Activated CD8-positive, alpha-beta memory T cell treated with anti-CD3 and anti-CD28 coated beads, Interleukin-2, amount 10 ng/mL, durations not matched to agents 7 days and 5 days (primary cell): Measurements from ENCODE around the gene HIPK2. TPM values are rescaled to one million over a fixed set of nuclear protein-coding genes. Genes with fewer than 3 reads are reported as not detected.

Experiments
- ATAC-seq: fragments of 150-1000 bp; cut with Tn5 transposase; one replicate; pipeline ENCODE4 v1.10.0; 2021; ENCODE audit warnings: moderate library complexity
- CTCF ChIA-PET: fragments of 350-600 bp; sonication (Branson Sonifier 250); formaldehyde crosslinking; loops from one replicate; lab custom pipeline; 2021; ENCODE audit warnings: antibody characterized with exemption; lab: Charles Lee
- DNase-seq: peaks from one replicate; pipeline ENCODE4 v3.0.0-alpha.2; 2020
- H3K27ac Mint-ChIP-seq: one replicate; pipeline ENCODE4 v1.8.0; 2021; ENCODE audit warnings: mild to moderate bottlenecking, mixed read lengths
- H3K27me3 Mint-ChIP-seq: one replicate; pipeline ENCODE4 v1.8.0; 2021; ENCODE audit warnings: mixed read lengths
- H3K36me3 Mint-ChIP-seq: one replicate; pipeline ENCODE4 v1.8.0; 2021; ENCODE audit warnings: mild to moderate bottlenecking, mixed read lengths
- H3K4me1 Mint-ChIP-seq: one replicate; pipeline ENCODE4 v1.8.0; 2021; ENCODE audit warnings: mixed read lengths
- H3K4me3 Mint-ChIP-seq: one replicate; pipeline ENCODE4 v1.8.0; 2021; ENCODE audit warnings: mild to moderate bottlenecking, moderate library complexity, mixed read lengths
- H3K9me3 Mint-ChIP-seq: one replicate; pipeline ENCODE4 v1.8.0; 2022; ENCODE audit warnings: low read depth, mixed read lengths
- total RNA-seq, 2 experiments: library from RNA; stranded (reverse); gene quantifications; one replicate each; pipeline ENCODE4 v1.2.3, GENCODE V29; 2021

The HIPK2 gene
- total RNA-seq, 2 experiments from 2014 or later, result 20.2 to 21.4 TPM

DNA sequence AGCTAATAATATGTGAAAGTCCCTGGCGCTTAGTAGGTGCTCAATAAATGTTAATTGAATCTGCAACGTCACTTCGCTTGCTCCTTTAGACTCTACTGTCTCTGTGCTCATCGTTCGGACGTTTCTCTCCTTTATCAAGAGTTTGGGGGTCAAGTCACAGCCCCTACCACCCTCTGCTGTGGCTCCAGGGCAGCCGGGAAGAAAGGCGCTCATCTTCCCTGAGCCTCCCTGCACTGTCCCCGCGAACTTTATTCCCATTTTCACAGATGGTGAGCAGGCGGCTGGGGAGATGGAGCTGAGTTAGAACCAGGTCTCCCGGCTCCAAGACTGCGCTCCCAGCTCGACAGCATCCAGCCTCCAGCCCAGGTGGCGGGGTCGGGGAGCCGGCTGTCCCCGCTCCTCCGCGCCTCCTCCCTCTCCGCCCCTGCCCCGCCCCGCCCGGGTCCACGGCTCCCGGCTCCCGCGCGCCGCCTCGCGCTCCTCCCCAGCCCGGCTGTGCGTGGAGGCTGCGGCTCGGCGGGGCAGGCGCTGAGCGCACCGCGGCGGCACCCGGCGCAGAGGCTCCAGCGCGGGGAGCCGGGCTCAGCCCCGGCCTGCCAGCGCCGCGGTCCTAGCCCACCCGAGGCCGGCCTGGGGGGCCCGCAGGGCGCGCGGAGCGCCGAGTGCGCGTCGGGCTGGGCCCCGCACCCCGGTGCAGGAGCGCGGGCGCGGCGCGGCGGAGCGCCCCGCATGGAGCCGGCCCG is 254.4 kb downstream of the HIPK2 start, which contains the start of gene CLEC2L:
CLEC2L (plus strand) TSS at position 487 of the 743 bp plus-strand sequence; CDS start at position 730, 243 bp downstream.
- no peaks in the 10 kb centered on the region for H3K36me3 Mint-ChIP-seq
- H3K27me3 Mint-ChIP-seq, result peaks cover 58% of the 10 kb centered on the region
- H3K4me1 Mint-ChIP-seq, result peaks cover 2% of the 10 kb centered on the region
- CTCF ChIA-PET, result interaction anchor here (0.6 kb wide), 1 partner anchor 71 kb away, joined by 3 read pairs; no protein-coding TSS in a partner anchor
- peak; percentile 45 for ATAC-seq
- no peaks in the 10 kb centered on the region for H3K9me3 Mint-ChIP-seq
- DNase-seq, result no peak
- H3K4me3 Mint-ChIP-seq, result no peak within 1 kb of the TSS
- no peak within 1 kb of the TSS for H3K27ac Mint-ChIP-seq

DNA sequence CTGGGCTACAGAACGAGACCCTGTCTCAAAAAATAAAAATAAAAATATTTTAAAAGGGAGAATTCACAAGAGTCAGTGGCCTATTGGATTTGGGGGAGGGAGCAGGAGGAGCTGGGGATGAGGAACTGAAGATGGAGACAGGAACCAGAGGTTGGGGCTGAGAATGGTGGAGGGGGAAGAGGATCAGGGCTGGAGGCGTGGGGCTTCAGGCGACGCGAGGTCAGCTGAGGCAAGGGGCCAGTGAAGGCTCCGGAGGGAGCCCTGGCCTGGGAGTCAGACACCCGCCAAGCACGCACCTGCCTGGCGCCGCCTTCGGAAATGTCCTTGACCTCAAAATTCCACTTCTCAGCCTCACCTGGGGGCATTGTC is 255.0 kb downstream of the HIPK2 start:
- CTCF ChIA-PET, result interaction anchor here (0.6 kb wide), 1 partner anchor 71 kb away, joined by 3 read pairs; no protein-coding TSS in a partner anchor
- H3K4me3 Mint-ChIP-seq, result no peak overlapping the region
- H3K4me1 Mint-ChIP-seq, result peaks cover 2% of the 10 kb centered on the region
- peaks cover 52% of the 10 kb centered on the region for H3K27me3 Mint-ChIP-seq
- H3K36me3 Mint-ChIP-seq, result no peaks in the 10 kb centered on the region
- ATAC-seq (no peak), DNase-seq (no peak)
- H3K27ac Mint-ChIP-seq, result no peak overlapping the region
- H3K9me3 Mint-ChIP-seq, result no peaks in the 10 kb centered on the region

DNA sequence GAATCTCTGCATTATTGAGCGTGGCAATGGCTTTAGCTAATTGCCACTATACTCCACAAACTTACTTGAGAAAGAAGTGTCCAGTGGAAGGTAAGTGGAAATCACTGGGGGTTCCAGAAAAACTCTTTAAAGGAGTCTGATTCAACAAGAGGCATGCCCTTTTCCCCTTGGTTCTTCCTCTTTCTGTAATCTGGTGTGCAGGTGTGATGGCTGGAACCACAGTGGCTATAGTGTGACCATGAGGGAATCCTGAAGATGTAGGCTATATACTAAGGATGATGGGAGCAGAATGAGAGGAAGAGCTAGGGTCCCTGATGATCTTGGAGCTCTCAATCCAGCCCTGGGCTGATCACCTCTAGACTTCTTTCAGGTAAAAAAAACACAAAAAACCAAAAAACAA is 256.4 kb downstream of the HIPK2 start:
- H3K27ac Mint-ChIP-seq, result no peak overlapping the region
- H3K4me3 Mint-ChIP-seq, result no peak overlapping the region
- CTCF ChIA-PET, result no interaction called here
- no peaks in the 10 kb centered on the region for H3K36me3 Mint-ChIP-seq
- H3K4me1 Mint-ChIP-seq, result peaks cover 7% of the 10 kb centered on the region
- H3K27me3 Mint-ChIP-seq, result peaks cover 47% of the 10 kb centered on the region
- ATAC-seq (no peak), DNase-seq (no peak)
- H3K9me3 Mint-ChIP-seq, result no peaks in the 10 kb centered on the region

DNA sequence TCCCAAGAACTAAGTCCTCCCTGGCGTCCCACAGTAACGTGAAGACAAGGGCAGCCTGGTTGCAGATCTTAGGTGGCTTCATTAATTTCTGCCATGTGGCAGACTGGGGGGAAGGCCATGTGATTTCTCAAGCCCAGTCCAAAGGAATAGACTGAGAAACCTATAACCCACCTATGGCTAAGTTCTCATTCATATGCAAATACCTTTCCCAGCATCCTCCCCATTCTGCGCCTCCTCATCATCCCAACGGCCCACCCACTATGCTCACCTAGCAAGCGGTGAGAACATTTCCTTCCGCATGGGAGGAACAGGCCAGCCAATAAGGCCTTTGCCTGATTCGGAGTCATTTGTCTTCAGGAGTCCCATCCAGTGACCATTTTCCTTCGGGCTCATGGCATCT is 262.5 kb downstream of the HIPK2 start:
- CTCF ChIA-PET, result interaction anchor here (0.7 kb wide), 1 partner anchor 16 kb away, joined by 3 read pairs; no protein-coding TSS in a partner anchor
- no peak for ATAC-seq
- H3K27ac Mint-ChIP-seq, result no peak overlapping the region
- H3K27me3 Mint-ChIP-seq, result peaks cover 5% of the 10 kb centered on the region
- H3K4me3 Mint-ChIP-seq, result no peak overlapping the region
- no peak for DNase-seq
- peaks cover 5% of the 10 kb centered on the region for H3K4me1 Mint-ChIP-seq
- H3K36me3 Mint-ChIP-seq, result no peaks in the 10 kb centered on the region
- no peaks in the 10 kb centered on the region for H3K9me3 Mint-ChIP-seq

Other genes starting within 250 kb of the HIPK2 start
- gene TBXAS1, start 51.3 kb upstream of the HIPK2 start, total RNA-seq, result 1 to 10 TPM; 1.7 to 3.9 TPM